KOPT-K1 (cell line): ENCODE measurements around the gene TMEM38B.

Experiments
- H3K27ac ChIP-seq: fragments of 200-600 bp; sonication (generic); 2 replicates; pipeline ENCODE4 v1.5.1; 2016; ENCODE audit warnings: antibody characterized with exemption, mild to moderate bottlenecking, low read depth, low read length; ENCODE audit not compliant: poor library complexity, severe bottlenecking
- H3K36me3 ChIP-seq: fragments of 200-600 bp; sonication (generic); 2 replicates; pipeline ENCODE4 v1.5.1; 2017; ENCODE audit warnings: antibody characterized with exemption, mild to moderate bottlenecking, low read length, moderate library complexity; ENCODE audit not compliant: insufficient read depth
- H3K9me3 ChIP-seq: fragments of 200-600 bp; sonication (generic); 2 replicates; pipeline ENCODE4 v1.5.1; 2017; ENCODE audit warnings: antibody characterized with exemption, low read length, mild to moderate bottlenecking; ENCODE audit not compliant: insufficient read depth, poor library complexity, severe bottlenecking

Gene TMEM38B

GRCh38 chr9:105822814-105823213 lies 128.5 kb downstream of the TMEM38B start:
- Histone ChIP-seq H3K9me3 (no peaks in the 10 kb centered on the region), H3K27ac (no peak overlapping the region), H3K36me3 (no peaks in the 10 kb centered on the region)
